ENCODE results near the gene ZNF620. TPM values are rescaled to one million over a fixed set of nuclear protein-coding genes. Genes with fewer than 3 reads are reported as not detected.
"Not testable (repeated sequence)": the region's sequence is repeated elsewhere in the genome, so short reads cannot be mapped to it uniquely, and the experiment has no call there.

Gene ZNF620
- 3.5 TPM for total RNA-seq
- polyA plus RNA-seq, result 2.6 TPM
- long read RNA-seq, donor 1, result 0 reads
- long read RNA-seq, donor 2, partial matches to known transcripts, result 0 of 1 reads
- long read RNA-seq, donor 2, other reads (novel, unspliced or antisense), result 0 of 1 reads
- long read RNA-seq, donor 3, result 0 reads
- long read RNA-seq, donor 4, result 0 reads
- long read RNA-seq, donor 5, result 0 reads
- long read RNA-seq, donor 6, result 0 reads
- long read RNA-seq, donor 7, result 0 reads
- long read RNA-seq, donor 8, partial matches to known transcripts, result 0 of 1 reads
- long read RNA-seq, donor 8, other reads (novel, unspliced or antisense), result 0 of 1 reads
- long read RNA-seq, donor 9, result 0 reads
- long read RNA-seq, donor 10, partial matches to known transcripts, result 0 of 1 reads
- long read RNA-seq, donor 10, other reads (novel, unspliced or antisense), result 0 of 1 reads

DNA sequence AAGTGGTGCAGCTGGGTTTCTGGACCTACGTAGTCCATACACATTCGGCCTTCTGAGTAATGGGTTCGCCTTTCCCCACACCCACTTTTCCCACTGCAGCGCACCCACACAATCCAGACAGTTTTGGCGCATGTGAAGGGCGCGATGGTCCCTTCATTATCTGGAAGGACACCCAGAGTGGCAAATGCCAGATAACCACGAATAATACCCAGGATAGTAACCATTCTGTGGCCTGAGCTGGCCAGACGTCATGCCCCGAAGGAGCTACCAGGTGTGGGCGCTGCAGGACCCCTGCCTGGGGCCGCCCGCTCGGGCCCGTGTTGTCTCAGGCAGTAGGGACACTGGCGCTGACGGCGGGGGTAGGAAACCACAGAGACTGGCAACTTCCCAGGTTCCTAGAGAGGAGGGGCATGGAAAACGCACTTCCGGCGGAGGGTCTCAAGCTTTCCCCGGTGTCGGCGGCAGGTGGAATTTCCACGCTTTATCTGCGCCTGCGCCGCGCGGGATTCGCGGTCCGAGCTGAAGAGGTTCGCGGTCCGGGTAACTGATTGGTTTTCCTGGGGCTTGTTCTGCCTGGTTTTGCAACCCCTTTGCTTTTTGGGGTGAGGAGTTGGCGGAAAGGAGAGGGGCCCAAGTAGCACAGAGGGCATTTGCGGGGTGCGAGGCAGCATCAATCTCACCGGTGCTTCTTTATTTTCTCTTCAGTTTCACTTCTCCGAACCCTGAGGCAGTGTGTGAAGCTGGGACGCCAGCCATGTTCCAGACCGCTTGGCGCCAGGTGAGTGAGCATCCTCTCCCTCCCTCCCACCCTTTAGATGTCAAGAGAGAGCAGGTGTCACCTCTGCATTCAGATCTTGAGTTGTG lies at the start of gene ZNF620:
Gene ZNF620 (plus strand): TSS at position 441 of the 864 bp plus-strand sequence. CDS start 314 bp downstream, at position 755.
- Histone ChIP-seq H3K36me3 (ENCODE audit: control insufficient read depth in 2 of 2, insufficient read depth in 2 of 2, low read length in 1 of 2) (no peaks in the 10 kb centered on the region), H3K4me3 (ENCODE audit: low read length in 2 of 2) (peak within 1 kb of the TSS; percentile 62 to 74), H3K9me3 (ENCODE audit: control insufficient read depth in 2 of 2, insufficient read depth in 1 of 2, low read length in 1 of 2) (no peaks in the 10 kb centered on the region), H3K27ac (ENCODE audit: low read depth in 1 of 2, low read length in 1 of 2) (peak within 1 kb of the TSS; percentile 59 to 68), H3K4me1 (ENCODE audit: control insufficient read depth in 2 of 2, insufficient read depth in 2 of 2, low read length in 2 of 2) (peaks cover 3 to 5% of the 10 kb centered on the region in 2 donors), H3K27me3 (ENCODE audit: control insufficient read depth in 2 of 2, insufficient read depth in 1 of 2, low read length in 1 of 2) (no peaks in the 10 kb centered on the region)
- 10% methylated on average over 44 of the region's 44 CpGs for WGBS
- peak in 6 of 9 donors; percentile 21 to 68 (median 41) for DNase-seq (ENCODE audit: low read depth in 6 of 9, low spot score in 9 of 9)

DNA sequence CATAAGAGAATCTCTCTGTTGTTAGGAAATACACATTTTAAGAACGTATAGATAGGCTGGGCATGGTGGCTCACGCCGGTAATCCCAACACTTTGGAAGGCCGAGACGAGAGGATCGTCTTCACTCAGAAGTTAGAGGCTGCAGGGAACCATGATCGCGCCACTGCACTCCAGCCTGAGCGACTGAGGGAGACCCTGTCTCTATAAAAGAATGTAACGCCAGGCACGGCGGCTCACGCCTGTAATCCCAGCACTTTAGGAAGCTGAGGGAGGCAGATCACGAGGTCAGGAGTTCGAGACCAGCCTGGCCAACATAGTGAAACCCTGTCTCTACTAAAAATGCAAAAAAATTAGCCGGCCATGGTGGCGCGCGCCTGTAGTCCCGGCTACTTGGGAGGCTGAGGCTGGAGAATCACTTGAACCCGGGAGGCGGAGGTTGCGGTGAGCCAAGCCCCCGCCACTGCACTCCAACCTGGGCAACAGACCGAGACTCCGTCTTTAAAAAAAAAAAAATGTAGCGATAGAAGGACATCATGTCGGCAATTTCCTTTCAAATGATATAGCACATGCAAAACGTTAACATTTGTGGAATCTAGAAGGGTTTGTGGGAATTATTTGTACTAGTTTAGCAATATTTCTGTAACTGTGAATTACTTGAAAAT lies 49.4 kb upstream of the ZNF620 start:
- H3K4me1 ChIP-seq (ENCODE audit: control insufficient read depth in 2 of 2, insufficient read depth in 2 of 2, low read length in 2 of 2), result peaks cover 20 to 21% of the 10 kb centered on the region in 2 donors
- WGBS, result 50% methylated on average over 29 of the region's 29 CpGs
- peak overlapping the region; percentile 69 to 83 for H3K4me3 ChIP-seq (ENCODE audit: low read length in 2 of 2)
- peaks cover 17 to 32% of the 10 kb centered on the region in 2 donors for H3K36me3 ChIP-seq (ENCODE audit: control insufficient read depth in 2 of 2, insufficient read depth in 2 of 2, low read length in 1 of 2)
- peak in 1 of 9 donors; percentile 10 for DNase-seq (ENCODE audit: low read depth in 6 of 9, low spot score in 9 of 9)
- no peaks in the 10 kb centered on the region for H3K27me3 ChIP-seq (ENCODE audit: control insufficient read depth in 2 of 2, insufficient read depth in 1 of 2, low read length in 1 of 2)
- peaks cover 0 to 2% of the 10 kb centered on the region in 2 donors for H3K9me3 ChIP-seq (ENCODE audit: control insufficient read depth in 2 of 2, insufficient read depth in 1 of 2, low read length in 1 of 2)
- peak overlapping the region in 1 of 2 donors; percentile 89 for H3K27ac ChIP-seq (ENCODE audit: low read depth in 1 of 2, low read length in 1 of 2)

DNA sequence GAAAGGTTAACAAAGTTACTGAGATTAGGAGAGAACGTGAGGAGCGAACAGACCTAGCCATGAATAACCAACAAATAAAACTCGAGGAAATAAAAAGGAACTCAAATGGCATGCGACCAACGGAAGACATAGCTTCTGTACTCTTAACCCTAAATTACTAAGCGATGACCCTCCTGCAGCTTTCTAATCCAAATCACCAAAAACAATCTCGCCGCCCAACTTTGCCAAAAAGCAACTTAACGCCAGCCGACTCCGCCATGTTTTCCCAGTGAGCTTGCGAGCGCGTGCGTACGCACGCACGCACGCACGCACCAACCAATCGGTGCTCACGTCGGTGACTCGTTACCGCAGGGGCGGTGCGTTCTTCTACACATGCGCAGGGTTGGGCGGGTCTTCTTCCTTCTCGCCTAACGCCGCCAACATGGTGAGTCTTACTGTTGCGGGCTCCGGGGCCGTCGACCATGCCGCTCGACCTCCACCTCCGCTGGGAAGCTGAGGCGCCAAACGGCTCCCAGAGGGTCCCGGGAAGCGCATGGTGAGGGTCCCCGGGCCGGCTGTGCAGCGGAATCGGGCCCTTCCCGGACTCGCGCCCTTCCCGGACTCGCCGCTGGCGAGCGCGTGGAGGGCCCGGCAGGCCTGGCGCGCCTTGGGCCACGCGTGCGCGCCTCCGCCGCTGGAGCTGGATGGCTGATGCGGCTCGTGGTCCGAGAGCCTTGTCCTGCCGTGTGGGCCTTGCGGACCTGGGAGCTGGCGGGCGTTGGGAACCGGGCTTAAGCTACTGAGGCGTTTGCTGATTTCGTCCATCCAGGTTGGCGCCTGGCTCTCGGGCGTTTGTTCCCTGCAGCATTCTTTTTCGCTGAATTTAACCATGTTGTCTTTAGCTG lies 48.7 kb upstream of the ZNF620 start, which contains the start of gene RPL14:
Gene RPL14 (plus strand): TSS at position 400 of the 884 bp plus-strand sequence. CDS start 133 bp downstream, at position 533.
- Histone ChIP-seq H3K4me1 (ENCODE audit: control insufficient read depth in 2 of 2, insufficient read depth in 2 of 2, low read length in 2 of 2) (peaks cover 19% of the 10 kb centered on the region in 2 donors), H3K4me3 (ENCODE audit: low read length in 2 of 2) (peak within 1 kb of the TSS; percentile 69 to 83), H3K9me3 (ENCODE audit: control insufficient read depth in 2 of 2, insufficient read depth in 1 of 2, low read length in 1 of 2) (peaks cover 0 to 2% of the 10 kb centered on the region in 2 donors), H3K36me3 (ENCODE audit: control insufficient read depth in 2 of 2, insufficient read depth in 2 of 2, low read length in 1 of 2) (peaks cover 17 to 40% of the 10 kb centered on the region in 2 donors), H3K27ac (ENCODE audit: low read depth in 1 of 2, low read length in 1 of 2) (peak within 1 kb of the TSS; percentile 80 to 89), H3K27me3 (ENCODE audit: control insufficient read depth in 2 of 2, insufficient read depth in 1 of 2, low read length in 1 of 2) (no peaks in the 10 kb centered on the region)
- WGBS, result under 1% methylated on average over 79 of the region's 79 CpGs
- peak; percentile 85 to 97 (median 92) for DNase-seq (ENCODE audit: low read depth in 6 of 9, low spot score in 9 of 9)

DNA sequence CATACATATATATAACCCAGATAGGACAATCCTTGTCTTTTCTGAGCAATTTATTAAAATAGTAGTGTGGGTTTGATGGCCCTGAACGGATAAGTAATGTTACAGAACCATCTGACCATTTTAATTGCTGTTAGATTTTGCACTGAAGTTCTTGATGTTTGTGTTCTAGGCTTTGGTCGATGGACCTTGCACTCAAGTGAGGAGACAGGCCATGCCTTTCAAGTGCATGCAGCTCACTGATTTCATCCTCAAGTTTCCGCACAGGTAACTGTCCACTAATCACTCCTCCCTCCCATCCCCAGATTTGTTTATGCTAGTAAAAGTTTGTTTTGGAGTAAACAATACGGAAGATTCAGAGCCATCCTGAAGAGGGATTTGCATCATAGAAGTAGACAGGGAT lies 47.4 kb upstream of the ZNF620 start:
- 96% methylated on average over 4 of the region's 4 CpGs for WGBS
- peaks cover 26 to 53% of the 10 kb centered on the region in 2 donors for H3K36me3 ChIP-seq (ENCODE audit: control insufficient read depth in 2 of 2, insufficient read depth in 2 of 2, low read length in 1 of 2)
- no peak overlapping the region for H3K27ac ChIP-seq (ENCODE audit: low read depth in 1 of 2, low read length in 1 of 2)
- no peaks in the 10 kb centered on the region for H3K27me3 ChIP-seq (ENCODE audit: control insufficient read depth in 2 of 2, insufficient read depth in 1 of 2, low read length in 1 of 2)
- H3K4me1 ChIP-seq (ENCODE audit: control insufficient read depth in 2 of 2, insufficient read depth in 2 of 2, low read length in 2 of 2), result peaks cover 12 to 15% of the 10 kb centered on the region in 2 donors
- DNase-seq (ENCODE audit: low read depth in 6 of 9, low spot score in 9 of 9), result no peak
- H3K9me3 ChIP-seq (ENCODE audit: control insufficient read depth in 2 of 2, insufficient read depth in 1 of 2, low read length in 1 of 2), result peaks cover 0 to 2% of the 10 kb centered on the region in 2 donors
- H3K4me3 ChIP-seq (ENCODE audit: low read length in 2 of 2), result peak overlapping the region in 1 of 2 donors; percentile 69

DNA sequence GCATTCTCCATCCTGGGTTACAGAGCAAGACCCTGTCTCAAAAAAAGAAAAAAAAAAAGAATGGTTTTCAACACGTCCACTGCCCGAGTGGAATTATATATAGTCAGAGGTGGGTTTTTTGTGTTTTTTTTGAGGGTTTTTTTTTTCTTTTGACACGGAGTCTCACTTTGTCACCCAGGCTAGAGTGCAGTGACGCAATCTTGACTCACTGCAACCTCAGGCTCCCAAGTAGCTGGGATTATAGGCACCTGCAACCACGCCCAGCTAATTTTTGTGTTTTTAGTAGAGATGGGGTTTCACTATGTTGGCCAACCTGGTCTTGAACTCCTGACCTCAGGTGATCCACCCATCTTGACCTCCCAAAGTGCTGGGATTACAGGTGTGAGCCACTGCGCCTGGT lies 45.4 kb upstream of the ZNF620 start:
- H3K27me3 ChIP-seq (ENCODE audit: control insufficient read depth in 2 of 2, insufficient read depth in 1 of 2, low read length in 1 of 2); H3K9me3 ChIP-seq (ENCODE audit: control insufficient read depth in 2 of 2, insufficient read depth in 1 of 2, low read length in 1 of 2); DNase-seq (ENCODE audit: low read depth in 6 of 9, low spot score in 9 of 9); H3K4me3 ChIP-seq (ENCODE audit: low read length in 2 of 2); H3K27ac ChIP-seq (ENCODE audit: low read depth in 1 of 2, low read length in 1 of 2): not testable (repeated sequence)
- Histone ChIP-seq H3K36me3 (ENCODE audit: control insufficient read depth in 2 of 2, insufficient read depth in 2 of 2, low read length in 1 of 2) (peaks cover 43 to 72% of the 10 kb centered on the region in 2 donors), H3K4me1 (ENCODE audit: control insufficient read depth in 2 of 2, insufficient read depth in 2 of 2, low read length in 2 of 2) (peaks cover 12 to 14% of the 10 kb centered on the region in 2 donors)
- WGBS, result 95% methylated on average over 6 of the region's 6 CpGs

DNA sequence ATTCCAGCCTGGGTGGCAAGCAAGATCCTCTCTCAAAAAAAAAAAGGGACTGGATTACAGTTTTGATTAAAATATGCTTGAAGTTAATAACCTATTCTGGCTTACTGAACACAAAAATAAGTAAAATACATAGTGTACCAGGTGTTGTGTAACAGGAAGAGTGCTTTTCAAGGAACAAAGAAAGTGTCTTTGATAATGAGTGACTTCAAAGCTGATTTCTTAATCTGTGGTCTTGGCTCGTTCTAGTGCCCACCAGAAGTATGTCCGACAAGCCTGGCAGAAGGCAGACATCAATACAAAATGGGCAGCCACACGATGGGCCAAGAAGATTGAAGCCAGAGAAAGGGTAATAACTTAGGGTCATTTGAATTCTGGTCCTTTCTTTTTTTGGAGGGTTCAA lies 44.7 kb upstream of the ZNF620 start:
- Histone ChIP-seq H3K4me3 (ENCODE audit: low read length in 2 of 2) (no peak overlapping the region), H3K36me3 (ENCODE audit: control insufficient read depth in 2 of 2, insufficient read depth in 2 of 2, low read length in 1 of 2) (peaks cover 43 to 73% of the 10 kb centered on the region in 2 donors), H3K9me3 (ENCODE audit: control insufficient read depth in 2 of 2, insufficient read depth in 1 of 2, low read length in 1 of 2) (peaks cover 0 to 2% of the 10 kb centered on the region in 2 donors), H3K27ac (ENCODE audit: low read depth in 1 of 2, low read length in 1 of 2) (no peak overlapping the region), H3K4me1 (ENCODE audit: control insufficient read depth in 2 of 2, insufficient read depth in 2 of 2, low read length in 2 of 2) (peaks cover 12 to 14% of the 10 kb centered on the region in 2 donors), H3K27me3 (ENCODE audit: control insufficient read depth in 2 of 2, insufficient read depth in 1 of 2, low read length in 1 of 2) (no peaks in the 10 kb centered on the region)
- 76% methylated on average over 3 of the region's 3 CpGs for WGBS
- DNase-seq (ENCODE audit: low read depth in 6 of 9, low spot score in 9 of 9), result no peak

DNA sequence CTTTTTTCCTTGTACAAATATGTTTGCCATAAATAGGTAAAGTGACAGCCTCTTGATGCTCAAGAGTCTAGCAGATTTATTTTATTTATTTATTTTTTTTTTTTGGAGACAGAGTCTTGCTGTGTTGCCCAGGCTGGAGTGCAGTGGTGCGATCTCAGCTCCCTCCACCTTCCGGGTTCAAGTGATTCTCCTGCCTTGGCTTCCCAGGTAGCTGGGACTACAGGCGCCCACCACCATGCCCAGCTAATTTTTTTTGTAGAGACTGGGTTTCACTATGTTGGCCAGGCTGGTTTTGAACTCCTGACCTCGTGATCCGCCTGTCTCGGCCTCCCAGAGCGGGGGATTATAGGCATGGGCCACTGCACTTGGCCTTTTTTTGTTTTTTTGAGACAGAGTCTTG lies 43.0 kb upstream of the ZNF620 start:
- not testable (repeated sequence) for H3K4me3 ChIP-seq (ENCODE audit: low read length in 2 of 2); H3K9me3 ChIP-seq (ENCODE audit: control insufficient read depth in 2 of 2, insufficient read depth in 1 of 2, low read length in 1 of 2); DNase-seq (ENCODE audit: low read depth in 6 of 9, low spot score in 9 of 9); H3K27me3 ChIP-seq (ENCODE audit: control insufficient read depth in 2 of 2, insufficient read depth in 1 of 2, low read length in 1 of 2); H3K27ac ChIP-seq (ENCODE audit: low read depth in 1 of 2, low read length in 1 of 2)
- WGBS, result 98% methylated on average over 7 of the region's 7 CpGs
- peaks cover 7 to 14% of the 10 kb centered on the region in 2 donors for H3K4me1 ChIP-seq (ENCODE audit: control insufficient read depth in 2 of 2, insufficient read depth in 2 of 2, low read length in 2 of 2)
- peaks cover 48 to 76% of the 10 kb centered on the region in 2 donors for H3K36me3 ChIP-seq (ENCODE audit: control insufficient read depth in 2 of 2, insufficient read depth in 2 of 2, low read length in 1 of 2)

DNA sequence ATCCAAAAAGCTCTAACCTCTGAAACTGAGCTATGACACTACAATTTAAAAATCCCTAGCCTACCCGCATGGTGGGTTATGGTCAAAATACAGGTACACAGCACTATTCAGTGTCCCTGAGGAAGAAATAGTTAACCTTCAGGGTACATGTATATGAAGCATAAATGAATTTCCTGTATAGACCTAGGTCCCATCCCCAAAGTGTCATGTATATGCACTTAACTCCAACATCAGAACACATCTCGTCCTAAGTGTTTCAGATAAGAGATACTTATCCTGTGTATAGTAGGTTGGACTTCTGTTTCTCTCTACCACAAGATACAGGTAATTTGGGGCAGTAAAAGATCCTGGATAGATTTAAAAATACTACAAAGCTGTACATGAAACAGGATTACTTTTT lies 42.3 kb upstream of the ZNF620 start:
- whole genome bisulfite sequencing, result 99% methylated on average over 2 of the region's 2 CpGs
- no peak for DNase-seq (ENCODE audit: low read depth in 6 of 9, low spot score in 9 of 9)
- H3K4me3 ChIP-seq (ENCODE audit: low read length in 2 of 2), result no peak overlapping the region
- peaks cover under 1 to 11% of the 10 kb centered on the region in 2 donors for H3K4me1 ChIP-seq (ENCODE audit: control insufficient read depth in 2 of 2, insufficient read depth in 2 of 2, low read length in 2 of 2)
- H3K36me3 ChIP-seq (ENCODE audit: control insufficient read depth in 2 of 2, insufficient read depth in 2 of 2, low read length in 1 of 2), result peaks cover 50 to 70% of the 10 kb centered on the region in 2 donors
- no peaks in the 10 kb centered on the region for H3K27me3 ChIP-seq (ENCODE audit: control insufficient read depth in 2 of 2, insufficient read depth in 1 of 2, low read length in 1 of 2)
- no peaks in the 10 kb centered on the region for H3K9me3 ChIP-seq (ENCODE audit: control insufficient read depth in 2 of 2, insufficient read depth in 1 of 2, low read length in 1 of 2)
- H3K27ac ChIP-seq (ENCODE audit: low read depth in 1 of 2, low read length in 1 of 2), result no peak overlapping the region

All from thymus (tissue), 14 donors.